ENCODE measurements around the gene MED22. TPM values are rescaled to one million over a fixed set of nuclear protein-coding genes. Genes with fewer than 3 reads are reported as not detected.

MED22 gene
- total and polyA plus RNA-seq, 2 experiments from 2014 or later, result 20.9 to 85.7 TPM

- TF ChIP-seq ETS1 (IDR thresholded peaks at IDR 0.05), result no peak
- TF ChIP-seq, protein P1, sequence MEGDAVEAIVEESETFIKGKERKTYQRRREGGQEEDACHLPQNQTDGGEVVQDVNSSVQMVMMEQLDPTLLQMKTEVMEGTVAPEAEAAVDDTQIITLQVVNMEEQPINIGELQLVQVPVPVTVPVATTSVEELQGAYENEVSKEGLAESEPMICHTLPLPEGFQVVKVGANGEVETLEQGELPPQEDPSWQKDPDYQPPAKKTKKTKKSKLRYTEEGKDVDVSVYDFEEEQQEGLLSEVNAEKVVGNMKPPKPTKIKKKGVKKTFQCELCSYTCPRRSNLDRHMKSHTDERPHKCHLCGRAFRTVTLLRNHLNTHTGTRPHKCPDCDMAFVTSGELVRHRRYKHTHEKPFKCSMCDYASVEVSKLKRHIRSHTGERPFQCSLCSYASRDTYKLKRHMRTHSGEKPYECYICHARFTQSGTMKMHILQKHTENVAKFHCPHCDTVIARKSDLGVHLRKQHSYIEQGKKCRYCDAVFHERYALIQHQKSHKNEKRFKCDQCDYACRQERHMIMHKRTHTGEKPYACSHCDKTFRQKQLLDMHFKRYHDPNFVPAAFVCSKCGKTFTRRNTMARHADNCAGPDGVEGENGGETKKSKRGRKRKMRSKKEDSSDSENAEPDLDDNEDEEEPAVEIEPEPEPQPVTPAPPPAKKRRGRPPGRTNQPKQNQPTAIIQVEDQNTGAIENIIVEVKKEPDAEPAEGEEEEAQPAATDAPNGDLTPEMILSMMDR (conservative IDR thresholded peaks at IDR 0.05; ENCODE audit: low read depth in 2 of 2), result no peak
- no peak for TF ChIP-seq REST (IDR thresholded peaks at IDR 0.05; ENCODE audit: unreplicated experiment)
Observed at GRCh38 chr9:133372144-133372543, 24.2 kb upstream of the MED22 start (continued).

- no peaks in the 10 kb centered on the region for H3K9me3 Mint-ChIP-seq
- ATAC-seq (no peak), DNase-seq (ENCODE audit: low spot score) (no peak)
- no peak overlapping the region for H3K27ac ChIP-seq (ENCODE audit: low read depth)
- H3K36me3 Mint-ChIP-seq (ENCODE audit: low read depth), result peaks cover 47% of the 10 kb centered on the region
- no peaks in the 10 kb centered on the region for H3K27me3 ChIP-seq (ENCODE audit: insufficient read depth)
- H3K36me3 ChIP-seq (ENCODE audit: insufficient read depth), result peaks cover 7% of the 10 kb centered on the region
- peaks cover 71% of the 10 kb centered on the region for H4K20me1 ChIP-seq (replicated peaks; ENCODE audit: insufficient read depth)
- peaks cover 6% of the 10 kb centered on the region; the same call in 1 of the 2 replicates for H3K4me1 ChIP-seq (ENCODE audit: insufficient read depth)
- no peak overlapping the region; the same call in 2 of the 3 replicates for H3K4me3 Mint-ChIP-seq
- H3K27me3 Mint-ChIP-seq (ENCODE audit: insufficient read depth, low read depth, poor library complexity), result peaks cover 11% of the 10 kb centered on the region
- no peak overlapping the region for H3K4me2 ChIP-seq
- no peaks in the 10 kb centered on the region for H3K9me2 ChIP-seq (ENCODE audit: insufficient read depth)
- H3K27ac Mint-ChIP-seq, result no peak overlapping the region; the same call in 1 of the 2 replicates
- peaks cover 18% of the 10 kb centered on the region for H3K4me1 Mint-ChIP-seq
- peaks cover 87% of the 10 kb centered on the region for H3K79me2 ChIP-seq (replicated peaks; ENCODE audit: insufficient read depth)
- H3K4me3 ChIP-seq, result no peak overlapping the region
- no peak overlapping the region for H2AFZ ChIP-seq
- no peaks in the 10 kb centered on the region for H3F3A ChIP-seq (replicated peaks; ENCODE audit: low read depth)
- TF ChIP-seq STAT1 (IDR thresholded peaks at IDR 0.05; ENCODE audit: unreplicated experiment) (no peak), JUNB (IDR thresholded peaks at IDR 0.05; ENCODE audit: unreplicated experiment) (no peak), ETS1 (IDR thresholded peaks at IDR 0.05) (no peak), CREB1 (CRISPR knock-in tag; IDR thresholded peaks at IDR 0.05; ENCODE audit: low read depth) (no peak)
- TF ChIP-seq, protein P2, sequence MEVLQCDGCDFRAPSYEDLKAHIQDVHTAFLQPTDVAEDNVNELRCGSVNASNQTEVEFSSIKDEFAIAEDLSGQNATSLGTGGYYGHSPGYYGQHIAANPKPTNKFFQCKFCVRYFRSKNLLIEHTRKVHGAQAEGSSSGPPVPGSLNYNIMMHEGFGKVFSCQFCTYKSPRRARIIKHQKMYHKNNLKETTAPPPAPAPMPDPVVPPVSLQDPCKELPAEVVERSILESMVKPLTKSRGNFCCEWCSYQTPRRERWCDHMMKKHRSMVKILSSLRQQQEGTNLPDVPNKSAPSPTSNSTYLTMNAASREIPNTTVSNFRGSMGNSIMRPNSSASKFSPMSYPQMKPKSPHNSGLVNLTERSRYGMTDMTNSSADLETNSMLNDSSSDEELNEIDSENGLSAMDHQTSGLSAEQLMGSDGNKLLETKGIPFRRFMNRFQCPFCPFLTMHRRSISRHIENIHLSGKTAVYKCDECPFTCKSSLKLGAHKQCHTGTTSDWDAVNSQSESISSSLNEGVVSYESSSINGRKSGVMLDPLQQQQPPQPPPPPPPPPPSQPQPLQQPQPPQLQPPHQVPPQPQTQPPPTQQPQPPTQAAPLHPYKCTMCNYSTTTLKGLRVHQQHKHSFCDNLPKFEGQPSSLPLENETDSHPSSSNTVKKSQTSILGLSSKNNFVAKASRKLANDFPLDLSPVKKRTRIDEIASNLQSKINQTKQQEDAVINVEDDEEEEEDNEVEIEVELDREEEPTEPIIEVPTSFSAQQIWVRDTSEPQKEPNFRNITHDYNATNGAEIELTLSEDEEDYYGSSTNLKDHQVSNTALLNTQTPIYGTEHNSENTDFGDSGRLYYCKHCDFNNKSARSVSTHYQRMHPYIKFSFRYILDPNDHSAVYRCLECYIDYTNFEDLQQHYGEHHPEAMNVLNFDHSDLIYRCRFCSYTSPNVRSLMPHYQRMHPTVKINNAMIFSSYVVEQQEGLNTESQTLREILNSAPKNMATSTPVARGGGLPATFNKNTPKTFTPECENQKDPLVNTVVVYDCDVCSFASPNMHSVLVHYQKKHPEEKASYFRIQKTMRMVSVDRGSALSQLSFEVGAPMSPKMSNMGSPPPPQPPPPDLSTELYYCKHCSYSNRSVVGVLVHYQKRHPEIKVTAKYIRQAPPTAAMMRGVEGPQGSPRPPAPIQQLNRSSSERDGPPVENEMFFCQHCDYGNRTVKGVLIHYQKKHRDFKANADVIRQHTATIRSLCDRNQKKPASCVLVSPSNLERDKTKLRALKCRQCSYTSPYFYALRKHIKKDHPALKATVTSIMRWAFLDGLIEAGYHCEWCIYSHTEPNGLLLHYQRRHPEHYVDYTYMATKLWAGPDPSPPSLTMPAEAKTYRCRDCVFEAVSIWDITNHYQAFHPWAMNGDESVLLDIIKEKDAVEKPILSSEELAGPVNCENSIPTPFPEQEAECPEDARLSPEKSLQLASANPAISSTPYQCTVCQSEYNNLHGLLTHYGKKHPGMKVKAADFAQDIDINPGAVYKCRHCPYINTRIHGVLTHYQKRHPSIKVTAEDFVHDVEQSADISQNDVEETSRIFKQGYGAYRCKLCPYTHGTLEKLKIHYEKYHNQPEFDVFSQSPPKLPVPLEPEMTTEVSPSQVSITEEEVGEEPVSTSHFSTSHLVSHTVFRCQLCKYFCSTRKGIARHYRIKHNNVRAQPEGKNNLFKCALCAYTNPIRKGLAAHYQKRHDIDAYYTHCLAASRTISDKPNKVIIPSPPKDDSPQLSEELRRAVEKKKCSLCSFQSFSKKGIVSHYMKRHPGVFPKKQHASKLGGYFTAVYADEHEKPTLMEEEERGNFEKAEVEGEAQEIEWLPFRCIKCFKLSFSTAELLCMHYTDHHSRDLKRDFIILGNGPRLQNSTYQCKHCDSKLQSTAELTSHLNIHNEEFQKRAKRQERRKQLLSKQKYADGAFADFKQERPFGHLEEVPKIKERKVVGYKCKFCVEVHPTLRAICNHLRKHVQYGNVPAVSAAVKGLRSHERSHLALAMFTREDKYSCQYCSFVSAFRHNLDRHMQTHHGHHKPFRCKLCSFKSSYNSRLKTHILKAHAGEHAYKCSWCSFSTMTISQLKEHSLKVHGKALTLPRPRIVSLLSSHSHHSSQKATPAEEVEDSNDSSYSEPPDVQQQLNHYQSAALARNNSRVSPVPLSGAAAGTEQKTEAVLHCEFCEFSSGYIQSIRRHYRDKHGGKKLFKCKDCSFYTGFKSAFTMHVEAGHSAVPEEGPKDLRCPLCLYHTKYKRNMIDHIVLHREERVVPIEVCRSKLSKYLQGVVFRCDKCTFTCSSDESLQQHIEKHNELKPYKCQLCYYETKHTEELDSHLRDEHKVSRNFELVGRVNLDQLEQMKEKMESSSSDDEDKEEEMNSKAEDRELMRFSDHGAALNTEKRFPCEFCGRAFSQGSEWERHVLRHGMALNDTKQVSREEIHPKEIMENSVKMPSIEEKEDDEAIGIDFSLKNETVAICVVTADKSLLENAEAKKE (CRISPR knock-in tag; IDR thresholded peaks at IDR 0.05), result no peak
- TF ChIP-seq, protein P1 (conservative IDR thresholded peaks at IDR 0.05; ENCODE audit: low read depth in 2 of 2), result no peak
Observed at GRCh38 chr9:133371261-133371711, 23.4 kb upstream of the MED22 start.
